ENCODE results near the gene SIK1.
"Not testable (repeated sequence)": the region's sequence is repeated elsewhere in the genome, so short reads cannot be mapped to it uniquely, and the experiment has no call there.

- TF ChIP-seq POLR2A (IDR thresholded peaks at IDR 0.05; ENCODE audit: low read length); GATA1 (IDR thresholded peaks at IDR 0.05; ENCODE audit: low read depth, low read length): not testable (repeated sequence)
Observed at GRCh38 chr21:43463498-43464261, 36.7 kb upstream of the SIK1 start.

All from erythroblast (primary cell).